Natural killer cell (primary cell): ENCODE measurements around the gene AIP. TPM values are rescaled to one million over a fixed set of nuclear protein-coding genes. Genes with fewer than 3 reads are reported as not detected.
A peak's percentile ranks its signal among the peaks of the same experiment; 100 is the strongest.

Experiments
- ATAC-seq, 3 donors: fragments of 150-1000 bp in 2 of 3; fragments of 200-7000 bp in 1 of 3; cut with Tn5 transposase; 1 replicate in 1 of 3; 2 replicates in 2 of 3; pipeline ENCODE4 v1.10.0; 2021; ENCODE audit warnings: mild to moderate bottlenecking in 2 of 3, moderate library complexity in 2 of 3
- DNase-seq, 2 donors: peaks; one replicate each; pipeline versions ENCODE4 v3.0.0 to v3.0.0-alpha.2; 2013 to 2021; ENCODE audit warnings: mixed read lengths in 1 of 2
- H3K27ac ChIP-seq: one replicate; pipeline ENCODE4 v1.5.1; 2013; ENCODE audit warnings: mild to moderate bottlenecking, low read length
- H3K27me3 ChIP-seq: one replicate; pipeline ENCODE4 v1.6.1; 2013; ENCODE audit warnings: low read length; ENCODE audit not compliant: control insufficient read depth, insufficient read depth
- H3K36me3 ChIP-seq: one replicate; pipeline ENCODE4 v1.6.1; 2013; ENCODE audit warnings: low read length; ENCODE audit not compliant: control insufficient read depth, insufficient read depth
- H3K4me1 ChIP-seq: one replicate; pipeline ENCODE4 v1.6.1; 2013; ENCODE audit warnings: low read length; ENCODE audit not compliant: control insufficient read depth, insufficient read depth
- H3K4me3 ChIP-seq: one replicate; pipeline ENCODE4 v1.5.1; 2013; ENCODE audit warnings: low read length
- H3K9me3 ChIP-seq: one replicate; pipeline ENCODE4 v1.6.1; 2013; ENCODE audit warnings: low read length; ENCODE audit not compliant: control insufficient read depth, insufficient read depth
- H3K27ac Mint-ChIP-seq, 2 donors: one replicate each; pipeline ENCODE4 v1.8.0; 2022; ENCODE audit warnings: mild to moderate bottlenecking in 2 of 2, mixed read lengths in 2 of 2, moderate library complexity in 1 of 2
- H3K27me3 Mint-ChIP-seq, 2 donors: one replicate each; pipeline ENCODE4 v1.8.0; 2022; ENCODE audit warnings: low read depth in 2 of 2, mixed read lengths in 2 of 2
- H3K36me3 Mint-ChIP-seq: one replicate; pipeline ENCODE4 v1.8.0; 2022; ENCODE audit warnings: mixed read lengths
- H3K4me1 Mint-ChIP-seq, 2 donors: one replicate each; pipeline ENCODE4 v1.8.0; 2022; ENCODE audit warnings: mixed read lengths in 2 of 2
- H3K4me3 Mint-ChIP-seq: one replicate; pipeline ENCODE4 v1.8.0; 2022; ENCODE audit warnings: mild to moderate bottlenecking, moderate library complexity, mixed read lengths
- H3K9me3 Mint-ChIP-seq, 2 donors: one replicate each; pipeline ENCODE4 v1.8.0; 2022; ENCODE audit warnings: mixed read lengths in 2 of 2
- WGBS: methylation state at CpG from one replicate; pipeline ENCODE4 v1.1.7; 2013; ENCODE audit warnings: missing lambda C conversion rate; ENCODE audit not compliant: insufficient coverage; 5-methylcytosine and 5-hydroxymethylcytosine counted together
- intact Hi-C: fragments of 100-400 bp; cut with micrococcal nuclease; formaldehyde crosslinking; loops from one replicate; pipeline ENCODE4 v1.14.2; 2022
- total RNA-seq, 4 donors: library from RNA; stranded (reverse); fragments of 120-200 nt in 1 of 4; gene quantifications; one replicate each; pipeline versions ENCODE4 v1.2.3 to v1.2.4, GENCODE V29; 2013 to 2022
- TF ChIP-seq, protein P1 (sequence below): fragments of 200-600 bp; IDR thresholded peaks from one replicate; pipeline ENCODE4 v1.8.0; 2022; ENCODE audit warnings: antibody characterized with exemption

AIP gene
- total RNA-seq, 3 donors from 2014 or later (not counting 1 experiment from before 2014, with no cell fraction given): 93.3 to 113 (median 98.1) TPM

DNA sequence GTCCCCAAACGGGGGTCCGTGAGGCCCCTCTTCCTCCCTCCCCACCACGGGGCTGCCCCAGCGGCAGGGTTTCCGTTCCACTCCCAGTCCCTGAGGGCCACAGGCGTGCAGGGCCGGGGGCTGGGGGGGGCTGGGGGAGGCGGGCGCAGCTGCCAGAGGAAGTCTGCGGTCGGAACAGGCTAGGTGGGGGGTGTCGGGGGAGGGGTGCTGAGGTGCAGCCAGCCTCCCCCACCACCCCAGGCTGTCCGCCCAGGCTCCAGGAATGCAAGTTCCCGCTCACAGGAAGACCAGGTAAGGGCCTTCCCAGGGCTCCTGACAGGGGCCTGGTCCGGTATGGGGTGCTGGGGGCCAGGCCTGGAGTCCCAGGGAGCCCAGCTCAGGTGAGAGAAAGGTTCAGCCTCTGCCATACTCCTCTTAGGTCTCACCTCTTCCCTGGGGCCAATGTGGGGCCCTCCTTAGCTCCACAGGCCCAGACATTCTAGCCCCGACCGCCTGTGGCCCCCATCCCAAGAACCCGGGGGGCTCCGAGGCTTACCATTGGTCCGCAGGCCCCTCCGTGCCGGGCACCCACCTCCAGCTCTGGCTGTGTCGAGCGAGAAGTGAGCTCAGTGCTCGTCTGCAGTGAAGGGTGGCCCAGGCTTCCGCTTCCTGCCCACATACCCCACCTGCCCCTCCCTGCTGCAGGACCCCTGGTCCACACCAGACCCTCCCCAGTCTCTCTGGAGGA, 45.6 kb upstream of the AIP start, which contains the start of gene PTPRCAP:
Gene PTPRCAP (minus strand): TSS at position 601 of the 727 bp plus-strand sequence. CDS start 63 bp downstream, at position 538.
- Histone ChIP-seq H3K27me3 (no peaks in the 10 kb centered on the region), H3K4me3 (peak within 1 kb of the TSS; percentile 81), H3K4me1 (peaks cover 89% of the 10 kb centered on the region), H3K27ac (peak within 1 kb of the TSS; percentile 75), H3K36me3 (peaks cover 23% of the 10 kb centered on the region), H3K9me3 (no peaks in the 10 kb centered on the region)
- under 1% methylated on average over 15 of the region's 26 CpGs for WGBS
- H3K4me3 Mint-ChIP-seq: peak within 1 kb of the TSS; percentile 95
- TF ChIP-seq, protein P1, sequence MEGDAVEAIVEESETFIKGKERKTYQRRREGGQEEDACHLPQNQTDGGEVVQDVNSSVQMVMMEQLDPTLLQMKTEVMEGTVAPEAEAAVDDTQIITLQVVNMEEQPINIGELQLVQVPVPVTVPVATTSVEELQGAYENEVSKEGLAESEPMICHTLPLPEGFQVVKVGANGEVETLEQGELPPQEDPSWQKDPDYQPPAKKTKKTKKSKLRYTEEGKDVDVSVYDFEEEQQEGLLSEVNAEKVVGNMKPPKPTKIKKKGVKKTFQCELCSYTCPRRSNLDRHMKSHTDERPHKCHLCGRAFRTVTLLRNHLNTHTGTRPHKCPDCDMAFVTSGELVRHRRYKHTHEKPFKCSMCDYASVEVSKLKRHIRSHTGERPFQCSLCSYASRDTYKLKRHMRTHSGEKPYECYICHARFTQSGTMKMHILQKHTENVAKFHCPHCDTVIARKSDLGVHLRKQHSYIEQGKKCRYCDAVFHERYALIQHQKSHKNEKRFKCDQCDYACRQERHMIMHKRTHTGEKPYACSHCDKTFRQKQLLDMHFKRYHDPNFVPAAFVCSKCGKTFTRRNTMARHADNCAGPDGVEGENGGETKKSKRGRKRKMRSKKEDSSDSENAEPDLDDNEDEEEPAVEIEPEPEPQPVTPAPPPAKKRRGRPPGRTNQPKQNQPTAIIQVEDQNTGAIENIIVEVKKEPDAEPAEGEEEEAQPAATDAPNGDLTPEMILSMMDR: no peak
- intact Hi-C loops: loop anchor here (2.0 kb wide), 1 partner anchor 34 kb away; no protein-coding TSS in a partner anchor
- peak within 1 kb of the TSS; percentile 85 to 88 for H3K27ac Mint-ChIP-seq
- DNase-seq (peak; percentile 62 to 86), ATAC-seq (peak; percentile 40 to 67 (median 58))
- H3K4me1 Mint-ChIP-seq: peaks cover 63 to 86% of the 10 kb centered on the region in 2 donors
- H3K9me3 Mint-ChIP-seq: no peaks in the 10 kb centered on the region
- H3K36me3 Mint-ChIP-seq: no peaks in the 10 kb centered on the region
- no peaks in the 10 kb centered on the region for H3K27me3 Mint-ChIP-seq

DNA sequence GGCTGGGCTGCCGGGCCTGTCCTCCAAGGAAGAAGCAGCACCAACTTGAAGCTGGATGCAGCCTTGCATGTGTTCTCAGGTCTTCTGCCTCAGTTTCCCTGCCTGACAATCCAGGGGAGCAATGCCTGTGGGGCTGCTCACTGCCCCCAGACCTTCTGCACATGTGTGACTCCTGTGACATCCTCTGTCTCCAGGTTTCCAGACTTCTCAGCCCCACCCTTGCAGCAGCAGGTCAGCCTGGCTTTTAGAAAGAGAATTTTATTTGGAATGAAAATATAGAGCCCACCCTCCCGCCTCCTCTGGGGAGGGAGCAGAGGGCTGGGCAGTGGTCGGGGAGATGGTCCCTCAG, 45.0 kb upstream of the AIP start:
- Mint-ChIP-seq H3K4me1 (peaks cover 62 to 87% of the 10 kb centered on the region in 2 donors), H3K27ac (peak overlapping the region; percentile 85 to 88), H3K4me3 (peak overlapping the region; percentile 95), H3K9me3 (no peaks in the 10 kb centered on the region), H3K36me3 (no peaks in the 10 kb centered on the region), H3K27me3 (no peaks in the 10 kb centered on the region)
- H3K4me1 ChIP-seq: peaks cover 89% of the 10 kb centered on the region
- H3K4me3 ChIP-seq: peak overlapping the region; percentile 81
- H3K36me3 ChIP-seq: peaks cover 21% of the 10 kb centered on the region
- DNase-seq: no peak
- H3K9me3 ChIP-seq: no peaks in the 10 kb centered on the region
- H3K27ac ChIP-seq: peak overlapping the region; percentile 75
- ATAC-seq: no peak
- no peaks in the 10 kb centered on the region for H3K27me3 ChIP-seq
- intact Hi-C loops: loop anchor here (2.0 kb wide), 1 partner anchor 35 kb away; no protein-coding TSS in a partner anchor
- TF ChIP-seq, protein P1: no peak
- 23% methylated on average over 3 of the region's 3 CpGs for WGBS

DNA sequence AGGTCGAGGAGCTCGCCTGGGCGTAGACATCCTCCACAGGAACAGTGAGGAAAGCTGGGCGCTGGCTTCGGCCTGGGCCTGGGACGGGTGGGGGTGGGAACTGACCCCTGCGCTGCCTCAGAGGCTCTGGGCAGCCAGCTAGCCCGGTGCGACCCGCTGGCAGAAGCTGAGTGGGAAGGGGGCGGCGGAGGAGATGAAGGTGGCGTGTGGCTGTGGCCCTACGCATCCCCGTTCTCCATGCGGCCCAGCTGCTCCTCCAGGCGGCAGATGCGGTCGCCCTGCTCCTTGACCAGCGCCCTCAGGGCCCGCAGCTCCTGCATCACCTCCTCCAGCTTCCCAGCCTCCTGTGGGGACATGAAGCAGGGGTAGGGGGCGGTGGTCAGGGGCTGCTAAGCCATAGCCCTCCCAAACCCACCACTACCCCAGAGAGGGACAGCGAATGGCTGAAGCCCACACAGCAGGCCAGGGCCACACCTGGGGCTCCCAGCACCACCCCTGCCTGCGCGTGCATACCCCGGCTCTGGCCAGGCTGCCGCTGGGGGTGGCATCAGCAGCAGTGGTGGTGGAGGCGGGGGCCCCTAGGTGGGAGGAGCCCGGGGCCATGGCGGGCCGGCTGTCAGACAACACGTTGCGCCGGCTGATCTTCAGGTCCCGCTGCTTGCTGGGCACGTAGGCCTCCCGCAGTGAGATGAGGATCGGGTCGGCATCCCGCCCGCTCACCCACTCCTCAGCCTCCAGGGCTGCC, 44.5 kb upstream of the AIP start:
- Histone ChIP-seq H3K36me3 (peaks cover 18% of the 10 kb centered on the region), H3K9me3 (no peaks in the 10 kb centered on the region), H3K4me3 (peak overlapping the region; percentile 81), H3K4me1 (peaks cover 87% of the 10 kb centered on the region), H3K27me3 (no peaks in the 10 kb centered on the region), H3K27ac (peak overlapping the region; percentile 75)
- ATAC-seq (peak; percentile 43 to 61 (median 48)), DNase-seq (peak; percentile 55 to 84)
- H3K36me3 Mint-ChIP-seq: no peaks in the 10 kb centered on the region
- peak overlapping the region; percentile 95 for H3K4me3 Mint-ChIP-seq
- intact Hi-C loops: no loop called here
- no peaks in the 10 kb centered on the region for H3K27me3 Mint-ChIP-seq
- no peaks in the 10 kb centered on the region for H3K9me3 Mint-ChIP-seq
- TF ChIP-seq, protein P1: no peak
- peak overlapping the region; percentile 88 to 91 for H3K27ac Mint-ChIP-seq
- 46% methylated on average over 36 of the region's 41 CpGs for WGBS
- peaks cover 59 to 84% of the 10 kb centered on the region in 2 donors for H3K4me1 Mint-ChIP-seq
